IgD-negative memory B cell (primary cell): ENCODE data around the gene STAT5B. TPM values are rescaled to one million over a fixed set of nuclear protein-coding genes. Genes with fewer than 3 reads are reported as not detected.
"Not testable (repeated sequence)": the region's sequence is repeated elsewhere in the genome, so short reads cannot be mapped to it uniquely, and the experiment has no call there.

Source experiments
- H3K27ac Mint-ChIP-seq, 3 donors: one replicate each; pipeline ENCODE4 v1.8.0; 2020 to 2022; ENCODE audit warnings: mild to moderate bottlenecking in 3 of 3, mixed read lengths in 3 of 3, moderate library complexity in 1 of 3
- H3K27me3 Mint-ChIP-seq: one replicate; pipeline ENCODE4 v1.8.0; 2021; ENCODE audit warnings: mixed read lengths
- H3K36me3 Mint-ChIP-seq: one replicate; pipeline ENCODE4 v1.8.0; 2020; ENCODE audit warnings: mild to moderate bottlenecking, mixed read lengths
- H3K4me1 Mint-ChIP-seq, 3 donors: one replicate each; pipeline ENCODE4 v1.8.0; 2020 to 2022; ENCODE audit warnings: mixed read lengths in 3 of 3, mild to moderate bottlenecking in 1 of 3
- H3K4me3 Mint-ChIP-seq, 4 donors: one replicate each; pipeline ENCODE4 v1.8.0; 2020 to 2022; ENCODE audit warnings: mild to moderate bottlenecking in 4 of 4, mixed read lengths in 4 of 4, moderate library complexity in 3 of 4
- H3K9me3 Mint-ChIP-seq, 3 donors: one replicate each; pipeline ENCODE4 v1.8.0; 2020 to 2021; ENCODE audit warnings: mixed read lengths in 3 of 3, mild to moderate bottlenecking in 1 of 3
- polyA plus RNA-seq: library from polyadenylated mRNA; unstranded; fragments of 300-500 nt; fragmentation: Illumina TruSeq; gene quantifications from one replicate; pipeline ENCODE4 v1.2.3, GENCODE V29; 2021

STAT5B gene
- polyA plus RNA-seq, 1 donor from 2014 or later = 60.4 TPM

DNA sequence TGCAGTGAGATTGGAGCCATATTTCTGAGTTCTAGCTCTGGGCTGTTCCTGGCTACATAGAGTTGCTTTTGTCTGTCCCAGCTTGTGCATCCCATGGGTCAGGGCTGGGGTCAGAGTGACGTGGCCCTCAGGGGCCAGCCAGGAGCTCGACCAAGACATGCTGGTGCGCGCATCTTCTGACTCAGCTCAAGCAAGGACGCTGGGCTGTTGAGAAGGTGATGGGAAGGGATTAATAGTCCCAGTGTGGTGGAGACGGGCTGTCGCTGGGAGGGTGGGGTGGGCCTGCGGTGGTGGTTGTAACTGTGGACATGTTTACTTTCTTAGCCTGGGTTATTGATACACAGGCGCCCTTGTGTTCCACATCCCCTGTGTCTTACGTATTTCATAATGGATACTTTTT is 21.6 kb upstream of the STAT5B start:
- not testable (repeated sequence) for H3K4me1 Mint-ChIP-seq, H3K9me3 Mint-ChIP-seq, H3K27ac Mint-ChIP-seq, H3K4me3 Mint-ChIP-seq, H3K27me3 Mint-ChIP-seq, H3K36me3 Mint-ChIP-seq

DNA sequence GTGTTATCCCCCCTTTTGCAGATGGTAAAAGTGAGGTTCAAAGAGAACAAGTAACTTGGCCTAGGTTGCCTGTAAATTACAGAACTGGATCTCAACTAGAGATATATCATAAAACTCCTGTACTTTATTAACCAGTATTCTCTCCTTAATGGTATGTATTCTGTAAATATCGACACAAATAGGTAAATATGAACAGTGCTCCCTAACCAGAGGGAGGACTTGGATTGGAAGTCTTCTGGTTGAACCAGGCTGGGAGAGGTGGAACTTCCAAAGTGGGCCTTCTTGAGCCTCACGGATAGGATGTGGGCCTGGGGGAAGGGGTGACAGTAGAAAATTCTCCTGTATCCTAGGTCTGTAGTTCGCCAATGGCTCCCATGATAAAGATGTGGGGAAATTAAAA is 19.8 kb upstream of the STAT5B start:
- no peaks in the 10 kb centered on the region for H3K27me3 Mint-ChIP-seq
- H3K9me3 Mint-ChIP-seq = no peaks in the 10 kb centered on the region
- no peak overlapping the region for H3K4me3 Mint-ChIP-seq
- peaks cover 7% of the 10 kb centered on the region for H3K36me3 Mint-ChIP-seq
- peak overlapping the region in 1 of 3 donors; percentile 25 for H3K27ac Mint-ChIP-seq
- H3K4me1 Mint-ChIP-seq = peaks cover 0 to 6% (median 0%) of the 10 kb centered on the region in 3 donors

DNA sequence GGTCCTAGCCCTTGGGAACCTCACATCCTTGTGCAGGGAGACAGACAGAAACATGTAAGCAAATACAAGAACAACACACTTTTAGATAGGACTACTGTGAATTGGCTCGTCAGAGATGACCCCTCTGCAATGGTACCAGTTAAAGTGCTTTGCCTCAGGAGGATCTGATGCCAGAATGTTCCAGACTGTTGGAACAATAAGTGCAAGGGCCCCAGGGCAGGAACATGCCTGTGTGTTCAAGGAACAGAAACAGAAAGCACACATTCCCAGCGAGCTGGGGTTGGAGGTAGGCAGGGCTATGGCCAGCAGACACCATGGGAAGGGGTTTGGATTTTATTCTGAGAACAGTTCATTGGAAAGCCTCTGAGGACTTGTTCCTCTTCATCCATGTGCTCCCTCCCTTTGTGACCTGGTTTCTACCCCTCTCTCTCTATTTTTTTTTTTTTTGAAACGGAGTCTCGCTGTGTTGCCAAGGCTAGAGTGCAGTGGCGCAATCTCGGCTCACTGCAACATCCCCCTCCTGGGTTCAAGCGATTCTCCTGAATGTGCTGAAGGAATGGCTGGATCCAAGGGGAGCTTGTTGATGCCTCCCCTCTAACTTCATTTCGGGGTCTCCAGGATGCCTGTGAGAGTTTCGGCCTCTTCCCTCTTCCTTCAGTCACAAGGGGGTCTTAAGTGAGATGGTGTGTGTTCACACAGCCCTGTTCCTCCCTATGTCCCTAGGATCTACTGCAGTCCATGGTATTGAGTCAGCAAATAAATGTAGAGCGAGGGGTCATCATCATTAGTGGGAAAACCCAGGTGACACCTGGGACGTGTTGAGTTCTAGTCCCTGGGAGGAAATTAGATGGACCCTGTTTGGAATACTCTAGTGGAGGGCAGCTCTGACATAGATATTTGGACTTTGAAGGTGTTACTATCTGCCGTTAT is 18.5 kb upstream of the STAT5B start:
- peaks cover 6 to 7% (median 6%) of the 10 kb centered on the region in 3 donors for H3K4me1 Mint-ChIP-seq
- no peak overlapping the region for H3K4me3 Mint-ChIP-seq
- no peak overlapping the region for H3K27ac Mint-ChIP-seq
- peaks cover 7% of the 10 kb centered on the region for H3K36me3 Mint-ChIP-seq
- no peaks in the 10 kb centered on the region for H3K27me3 Mint-ChIP-seq
- no peaks in the 10 kb centered on the region for H3K9me3 Mint-ChIP-seq

DNA sequence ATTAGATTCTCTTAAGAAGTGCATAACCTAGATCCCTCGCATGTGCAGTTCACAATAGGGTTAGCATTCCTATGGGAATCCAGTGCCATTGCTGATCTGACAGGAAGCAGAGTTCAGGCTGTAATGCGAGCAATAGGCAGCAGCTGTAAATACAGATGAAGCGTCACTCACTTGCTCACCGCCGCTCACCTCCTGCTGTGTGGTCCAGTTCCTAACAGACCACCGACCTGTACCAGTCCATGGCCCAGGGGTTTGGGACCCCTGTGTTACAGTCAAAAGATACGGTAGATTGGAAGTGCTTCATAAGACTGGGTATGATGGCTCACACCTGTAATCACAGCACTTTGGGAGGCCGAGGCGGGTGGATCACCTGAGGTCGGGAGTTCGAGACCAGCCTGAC is 14.9 kb upstream of the STAT5B start:
- Mint-ChIP-seq H3K9me3 (no peaks in the 10 kb centered on the region), H3K27me3 (no peaks in the 10 kb centered on the region), H3K27ac (peak overlapping the region in 1 of 3 donors; percentile 13), H3K4me1 (peaks cover 22 to 26% (median 25%) of the 10 kb centered on the region in 3 donors), H3K36me3 (peaks cover 2% of the 10 kb centered on the region), H3K4me3 (peak overlapping the region in 1 of 4 donors; percentile 96)

GRCh38 chr17:42290577-42290976 is 14.4 kb upstream of the STAT5B start:
- Mint-ChIP-seq H3K4me3 (peak overlapping the region in 1 of 4 donors; percentile 96), H3K36me3 (no peaks in the 10 kb centered on the region), H3K4me1 (peaks cover 22 to 28% (median 26%) of the 10 kb centered on the region in 3 donors), H3K27ac (peak overlapping the region in 1 of 3 donors; percentile 13), H3K9me3 (no peaks in the 10 kb centered on the region), H3K27me3 (no peaks in the 10 kb centered on the region)

DNA sequence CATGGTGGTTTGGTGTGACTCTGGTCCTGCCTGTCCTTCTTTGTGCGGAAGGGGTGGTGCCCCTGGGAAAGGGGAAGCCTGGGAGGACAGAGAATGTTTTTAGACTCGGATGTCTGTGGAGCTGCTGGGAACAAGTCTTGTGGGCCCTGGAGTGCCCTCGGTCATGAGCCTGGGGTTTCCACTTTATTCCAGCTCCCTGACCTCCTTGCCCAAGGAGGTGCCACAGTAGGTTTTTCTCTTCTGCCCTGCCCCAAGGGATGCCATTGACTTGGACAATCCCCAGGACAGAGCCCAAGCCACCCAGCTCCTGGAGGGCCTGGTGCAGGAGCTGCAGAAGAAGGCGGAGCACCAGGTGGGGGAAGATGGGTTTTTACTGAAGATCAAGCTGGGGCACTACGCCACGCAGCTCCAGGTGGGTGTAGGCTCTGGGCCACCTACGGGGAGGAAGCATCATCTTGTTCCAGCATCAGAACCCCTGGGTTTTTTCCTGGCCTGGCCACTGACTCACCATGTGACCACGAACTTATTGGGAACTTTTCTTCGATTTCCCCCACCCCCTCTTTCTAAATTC is 13.5 kb upstream of the STAT5B start:
- H3K36me3 Mint-ChIP-seq = peaks cover 1% of the 10 kb centered on the region
- no peaks in the 10 kb centered on the region for H3K9me3 Mint-ChIP-seq
- H3K4me3 Mint-ChIP-seq = peak overlapping the region; percentile 94 to 96 (median 95)
- H3K27ac Mint-ChIP-seq = peak overlapping the region; percentile 94
- peaks cover 20 to 29% (median 22%) of the 10 kb centered on the region in 3 donors for H3K4me1 Mint-ChIP-seq
- no peaks in the 10 kb centered on the region for H3K27me3 Mint-ChIP-seq

DNA sequence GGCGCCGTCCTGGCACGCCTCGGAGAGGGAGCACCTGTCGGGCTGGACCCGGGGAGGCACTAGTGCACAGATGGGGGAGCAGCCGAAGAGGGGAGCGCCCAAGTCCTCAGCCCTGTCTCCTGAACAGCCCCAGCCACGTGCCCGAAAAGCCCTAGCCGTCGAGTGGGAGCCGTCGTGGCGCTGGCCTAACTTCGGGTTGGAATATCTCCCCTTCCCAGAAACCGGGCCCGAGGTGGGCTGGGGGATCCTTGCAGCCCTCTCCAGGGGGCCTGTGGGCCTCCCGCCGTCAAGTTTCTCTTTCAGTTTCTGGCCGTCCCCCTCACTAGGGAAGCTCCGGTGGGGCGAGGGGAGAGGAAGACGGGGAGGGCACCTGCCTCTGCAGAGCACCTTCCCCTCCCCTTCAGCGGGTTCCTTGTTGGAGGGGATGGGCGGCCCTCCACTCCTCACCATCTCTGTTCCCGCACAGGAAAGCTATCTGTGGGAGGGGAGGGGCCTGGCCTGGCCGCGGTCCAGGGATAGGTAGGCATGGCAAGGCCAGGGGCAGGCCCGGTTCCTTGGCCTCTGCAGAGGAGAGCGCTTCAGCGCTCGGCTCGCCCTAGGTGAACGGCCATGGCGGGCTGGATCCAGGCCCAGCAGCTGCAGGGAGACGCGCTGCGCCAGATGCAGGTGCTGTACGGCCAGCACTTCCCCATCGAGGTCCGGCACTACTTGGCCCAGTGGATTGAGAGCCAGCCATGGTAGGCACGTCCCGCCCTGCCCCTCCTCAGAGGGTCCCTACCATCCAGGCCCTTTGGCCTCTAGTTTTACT is 12.8 kb upstream of the STAT5B start:
- Mint-ChIP-seq H3K4me3 (peak overlapping the region; percentile 94 to 96 (median 95)), H3K36me3 (peaks cover 2% of the 10 kb centered on the region), H3K9me3 (no peaks in the 10 kb centered on the region), H3K27ac (peak overlapping the region; percentile 94), H3K27me3 (no peaks in the 10 kb centered on the region), H3K4me1 (peaks cover 20 to 29% (median 22%) of the 10 kb centered on the region in 3 donors)

DNA sequence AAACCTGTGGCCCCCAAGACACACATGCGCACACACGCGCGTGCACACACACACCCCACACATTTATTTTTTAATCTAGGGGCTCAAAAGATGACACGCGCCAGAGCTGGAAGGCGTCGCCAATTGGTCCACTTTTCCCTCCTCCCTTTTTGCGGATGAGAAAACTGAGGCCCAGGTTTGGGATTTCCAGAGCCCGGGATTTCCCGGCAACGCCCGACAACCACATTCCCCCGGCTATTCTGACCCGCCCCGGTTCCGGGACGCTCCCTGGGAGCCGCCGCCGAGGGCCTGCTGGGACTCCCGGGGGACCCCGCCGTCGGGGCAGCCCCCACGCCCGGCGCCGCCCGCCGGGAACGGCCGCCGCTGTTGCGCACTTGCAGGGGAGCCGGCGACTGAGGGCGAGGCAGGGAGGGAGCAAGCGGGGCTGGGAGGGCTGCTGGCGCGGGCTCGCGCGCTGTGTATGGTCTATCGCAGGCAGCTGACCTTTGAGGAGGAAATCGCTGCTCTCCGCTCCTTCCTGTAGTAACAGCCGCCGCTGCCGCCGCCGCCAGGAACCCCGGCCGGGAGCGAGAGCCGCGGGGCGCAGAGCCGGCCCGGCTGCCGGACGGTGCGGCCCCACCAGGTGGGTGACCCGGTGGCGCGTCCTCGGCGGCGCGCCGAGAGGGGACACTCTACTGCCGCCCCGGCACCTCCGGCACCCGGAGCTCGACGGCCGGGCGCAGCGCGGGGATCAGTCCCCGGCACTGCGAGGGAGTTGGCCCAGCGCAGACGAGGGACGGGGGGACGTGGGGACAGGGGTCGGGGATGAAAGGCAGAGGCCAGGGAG is 12.0 kb upstream of the STAT5B start, which contains the start of gene STAT5A:
STAT5A (plus strand) TSS at position 522 of the 826 bp plus-strand sequence. CDS start 914 bp downstream, outside the sequence.
- Mint-ChIP-seq H3K4me1 (peaks cover 20 to 29% (median 22%) of the 10 kb centered on the region in 3 donors), H3K36me3 (peaks cover 2% of the 10 kb centered on the region), H3K27ac (peak within 1 kb of the TSS; percentile 94 to 97 (median 96)), H3K4me3 (peak within 1 kb of the TSS; percentile 94 to 96 (median 95)), H3K9me3 (no peaks in the 10 kb centered on the region), H3K27me3 (no peaks in the 10 kb centered on the region)

GRCh38 chr17:42287305-42287976 is 11.2 kb upstream of the STAT5B start:
- peak overlapping the region; percentile 94 to 97 (median 96) for H3K27ac Mint-ChIP-seq
- H3K4me1 Mint-ChIP-seq = peaks cover 20 to 29% (median 22%) of the 10 kb centered on the region in 3 donors
- peak overlapping the region; percentile 94 to 96 (median 95) for H3K4me3 Mint-ChIP-seq
- H3K36me3 Mint-ChIP-seq = peaks cover 2% of the 10 kb centered on the region
- H3K9me3 Mint-ChIP-seq = no peaks in the 10 kb centered on the region
- H3K27me3 Mint-ChIP-seq = no peaks in the 10 kb centered on the region

DNA sequence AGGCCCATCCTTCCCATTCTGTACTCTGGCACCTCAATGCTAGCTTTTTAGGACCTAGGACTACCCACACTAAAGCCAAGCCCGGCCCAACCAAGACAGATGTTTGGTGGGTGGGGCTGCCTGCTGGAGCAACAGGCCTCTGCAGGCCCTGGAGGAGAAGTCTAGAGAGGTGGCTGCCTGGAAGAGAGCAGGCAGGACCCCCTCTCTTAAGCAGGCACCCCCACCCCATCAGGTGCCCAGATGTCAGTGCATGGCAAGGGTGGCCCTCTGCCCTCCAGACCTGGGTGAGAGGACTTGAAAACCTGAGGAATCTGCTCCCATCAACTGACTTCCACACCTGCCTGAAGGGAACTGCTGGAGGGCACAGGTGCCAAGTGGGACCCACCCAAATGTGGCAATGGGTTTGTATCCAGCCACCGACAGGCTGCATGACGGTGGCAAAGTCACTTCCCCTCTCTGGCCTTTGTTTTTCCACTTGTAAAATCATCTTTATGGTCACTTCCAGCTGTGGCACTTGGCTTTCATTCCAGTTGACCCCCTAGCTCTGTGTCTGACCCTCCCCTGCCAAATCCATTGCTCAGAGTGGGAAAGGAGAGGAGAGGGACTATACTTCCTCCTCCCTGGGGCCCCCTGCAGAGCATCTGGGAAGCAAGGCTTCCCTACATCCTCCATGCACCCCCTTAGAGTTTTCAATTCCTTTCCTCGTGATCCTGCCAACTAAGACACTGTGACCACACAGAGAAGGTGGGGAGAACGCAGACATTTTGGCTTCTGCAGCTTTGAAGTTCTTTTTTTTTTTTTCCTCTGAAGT is 10.4 kb upstream of the STAT5B start:
- Mint-ChIP-seq H3K4me1 (peaks cover 20 to 29% (median 22%) of the 10 kb centered on the region in 3 donors), H3K27me3 (no peaks in the 10 kb centered on the region)

GRCh38 chr17:42285346-42286050 is 9.3 kb upstream of the STAT5B start:
- peaks cover 20 to 29% (median 22%) of the 10 kb centered on the region in 3 donors for H3K4me1 Mint-ChIP-seq
- no peaks in the 10 kb centered on the region for H3K9me3 Mint-ChIP-seq
- peaks cover 2% of the 10 kb centered on the region for H3K36me3 Mint-ChIP-seq
- no peaks in the 10 kb centered on the region for H3K27me3 Mint-ChIP-seq
- peak overlapping the region in 1 of 3 donors; percentile 88 for H3K27ac Mint-ChIP-seq
- peak overlapping the region in 2 of 4 donors; percentile 68 to 96 for H3K4me3 Mint-ChIP-seq

More for the DNA sequence above, 10.4 kb upstream of the STAT5B start:
- Mint-ChIP-seq H3K27ac (peak overlapping the region; percentile 94 to 97 (median 96)), H3K4me3 (peak overlapping the region; percentile 94 to 96 (median 95)), H3K9me3 (no peaks in the 10 kb centered on the region), H3K36me3 (peaks cover 2% of the 10 kb centered on the region)

DNA sequence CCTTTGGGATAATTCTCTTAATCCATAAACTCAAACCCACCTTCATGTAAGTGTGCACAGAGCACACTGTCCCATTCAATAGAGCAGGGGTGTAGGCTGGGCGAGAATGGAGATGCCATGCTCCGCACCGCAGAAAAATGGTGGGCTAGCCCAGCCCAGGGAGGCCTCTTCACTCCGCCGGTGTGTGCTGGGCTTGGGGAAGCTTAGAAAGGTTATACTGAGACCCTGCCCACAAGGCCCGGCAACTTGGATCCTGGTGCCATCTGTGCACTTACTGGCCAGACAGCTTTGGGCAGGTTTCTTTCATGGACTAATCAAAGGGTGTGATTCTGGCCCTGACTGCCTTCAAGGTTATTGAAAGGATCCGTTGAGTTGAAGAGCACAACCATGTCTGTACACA is 8.4 kb upstream of the STAT5B start:
- Mint-ChIP-seq H3K9me3 (no peaks in the 10 kb centered on the region), H3K4me1 (peaks cover 16 to 20% (median 20%) of the 10 kb centered on the region in 3 donors), H3K36me3 (peaks cover 2% of the 10 kb centered on the region), H3K4me3 (no peak overlapping the region), H3K27me3 (no peaks in the 10 kb centered on the region), H3K27ac (no peak overlapping the region)
